Ishikawa (cell line): ENCODE data around the gene GAK.

Source experiments
- CEBPB ChIP-seq: IDR thresholded peaks from 2 replicates; pipeline ENCODE4 v1.6.1; 2012
- CREB1 ChIP-seq: IDR thresholded peaks from 2 replicates; pipeline ENCODE4 v1.6.1; 2012; ENCODE audit warnings: low read depth
- EGR1 ChIP-seq: IDR thresholded peaks from 2 replicates; pipeline ENCODE4 v1.6.1; 2012
- EP300 ChIP-seq: IDR thresholded peaks from 2 replicates; pipeline ENCODE4 v1.6.1; 2012; ENCODE audit warnings: borderline replicate concordance
- FOXM1 ChIP-seq: IDR thresholded peaks from 2 replicates; pipeline ENCODE4 v1.6.1; 2012; ENCODE audit warnings: low read depth, borderline replicate concordance
- NFIC ChIP-seq: IDR thresholded peaks from 2 replicates; pipeline ENCODE4 v1.6.1; 2012
- RAD21 ChIP-seq: IDR thresholded peaks from 2 replicates; pipeline ENCODE4 v1.6.1; 2012; ENCODE audit warnings: low read depth
- TAF1 ChIP-seq: IDR thresholded peaks from 2 replicates; pipeline ENCODE4 v1.6.1; 2012; ENCODE audit warnings: low read depth, mild to moderate bottlenecking
- TCF12 ChIP-seq: IDR thresholded peaks from 2 replicates; pipeline ENCODE4 v1.6.1; 2012; ENCODE audit warnings: low read depth
- TEAD4 ChIP-seq: IDR thresholded peaks from 2 replicates; pipeline ENCODE4 v1.6.1; 2012
- YY1 ChIP-seq: IDR thresholded peaks from 2 replicates; pipeline ENCODE4 v1.6.1; 2012; ENCODE audit warnings: low read depth
- ZBTB7A ChIP-seq: IDR thresholded peaks from 2 replicates; pipeline ENCODE4 v1.6.1; 2012; ENCODE audit warnings: low read depth
- TF ChIP-seq, protein P1 (sequence below): IDR thresholded peaks from 2 replicates; pipeline ENCODE4 v1.6.1; 2012; ENCODE audit warnings: low read depth, mild to moderate bottlenecking
- TF ChIP-seq, protein P2 (sequence below): IDR thresholded peaks from 2 replicates; pipeline ENCODE4 v1.6.1; 2012
- TF ChIP-seq, protein P3 (sequence below): IDR thresholded peaks from 2 replicates; pipeline ENCODE4 v1.6.1; 2012

Gene GAK

GRCh38 chr4:892780-893179 lies 39.3 kb downstream of the GAK start:
- TF ChIP-seq TCF12 (no peak), NFIC (no peak), EGR1 (no peak), TEAD4 (no peak)
- TF ChIP-seq, protein P1, sequence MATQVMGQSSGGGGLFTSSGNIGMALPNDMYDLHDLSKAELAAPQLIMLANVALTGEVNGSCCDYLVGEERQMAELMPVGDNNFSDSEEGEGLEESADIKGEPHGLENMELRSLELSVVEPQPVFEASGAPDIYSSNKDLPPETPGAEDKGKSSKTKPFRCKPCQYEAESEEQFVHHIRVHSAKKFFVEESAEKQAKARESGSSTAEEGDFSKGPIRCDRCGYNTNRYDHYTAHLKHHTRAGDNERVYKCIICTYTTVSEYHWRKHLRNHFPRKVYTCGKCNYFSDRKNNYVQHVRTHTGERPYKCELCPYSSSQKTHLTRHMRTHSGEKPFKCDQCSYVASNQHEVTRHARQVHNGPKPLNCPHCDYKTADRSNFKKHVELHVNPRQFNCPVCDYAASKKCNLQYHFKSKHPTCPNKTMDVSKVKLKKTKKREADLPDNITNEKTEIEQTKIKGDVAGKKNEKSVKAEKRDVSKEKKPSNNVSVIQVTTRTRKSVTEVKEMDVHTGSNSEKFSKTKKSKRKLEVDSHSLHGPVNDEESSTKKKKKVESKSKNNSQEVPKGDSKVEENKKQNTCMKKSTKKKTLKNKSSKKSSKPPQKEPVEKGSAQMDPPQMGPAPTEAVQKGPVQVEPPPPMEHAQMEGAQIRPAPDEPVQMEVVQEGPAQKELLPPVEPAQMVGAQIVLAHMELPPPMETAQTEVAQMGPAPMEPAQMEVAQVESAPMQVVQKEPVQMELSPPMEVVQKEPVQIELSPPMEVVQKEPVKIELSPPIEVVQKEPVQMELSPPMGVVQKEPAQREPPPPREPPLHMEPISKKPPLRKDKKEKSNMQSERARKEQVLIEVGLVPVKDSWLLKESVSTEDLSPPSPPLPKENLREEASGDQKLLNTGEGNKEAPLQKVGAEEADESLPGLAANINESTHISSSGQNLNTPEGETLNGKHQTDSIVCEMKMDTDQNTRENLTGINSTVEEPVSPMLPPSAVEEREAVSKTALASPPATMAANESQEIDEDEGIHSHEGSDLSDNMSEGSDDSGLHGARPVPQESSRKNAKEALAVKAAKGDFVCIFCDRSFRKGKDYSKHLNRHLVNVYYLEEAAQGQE = no peak

GRCh38 chr4:891747-892146 lies 40.4 kb downstream of the GAK start:
- TF ChIP-seq, protein P2, sequence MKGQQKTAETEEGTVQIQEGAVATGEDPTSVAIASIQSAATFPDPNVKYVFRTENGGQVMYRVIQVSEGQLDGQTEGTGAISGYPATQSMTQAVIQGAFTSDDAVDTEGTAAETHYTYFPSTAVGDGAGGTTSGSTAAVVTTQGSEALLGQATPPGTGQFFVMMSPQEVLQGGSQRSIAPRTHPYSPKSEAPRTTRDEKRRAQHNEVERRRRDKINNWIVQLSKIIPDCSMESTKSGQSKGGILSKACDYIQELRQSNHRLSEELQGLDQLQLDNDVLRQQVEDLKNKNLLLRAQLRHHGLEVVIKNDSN = no peak
- TF ChIP-seq RAD21 = peak; percentile 16; the same call in 1 of the 2 replicates

- TF ChIP-seq EGR1 = no peak
- TF ChIP-seq CREB1 = no peak
- TF ChIP-seq, protein P3, sequence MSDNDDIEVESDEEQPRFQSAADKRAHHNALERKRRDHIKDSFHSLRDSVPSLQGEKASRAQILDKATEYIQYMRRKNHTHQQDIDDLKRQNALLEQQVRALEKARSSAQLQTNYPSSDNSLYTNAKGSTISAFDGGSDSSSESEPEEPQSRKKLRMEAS = no peak
- TF ChIP-seq TCF12 = no peak
- TF ChIP-seq FOXM1 = no peak
- no peak for TF ChIP-seq EP300
- no peak for TF ChIP-seq TAF1
- no peak for TF ChIP-seq NFIC
- TF ChIP-seq, protein P2 = no peak
- TF ChIP-seq, protein P1 = no peak
- TF ChIP-seq CEBPB = no peak
- TF ChIP-seq ZBTB7A = no peak
- no peak for TF ChIP-seq RAD21
- no peak for TF ChIP-seq TEAD4
- no peak for TF ChIP-seq YY1
These were observed 42.0 kb downstream of the GAK start for GRCh38 chr4:890036-890695.

- TF ChIP-seq EGR1 = no peak
- TF ChIP-seq, protein P3 = no peak
- TF ChIP-seq TAF1 = no peak
- no peak for TF ChIP-seq TEAD4
- TF ChIP-seq TCF12 = no peak
- TF ChIP-seq NFIC = no peak
- no peak for TF ChIP-seq CEBPB
- TF ChIP-seq YY1 = no peak
- TF ChIP-seq EP300 = no peak
- TF ChIP-seq, protein P1 = no peak
- TF ChIP-seq CREB1 = no peak
- TF ChIP-seq, protein P2 = no peak
- TF ChIP-seq ZBTB7A = no peak
- TF ChIP-seq RAD21 = no peak
- no peak for TF ChIP-seq FOXM1
These were observed 42.6 kb downstream of the GAK start for GRCh38 chr4:889516-889915.

- TF ChIP-seq EP300 (no peak), CEBPB (no peak), EGR1 (no peak), FOXM1 (no peak), TEAD4 (no peak), TAF1 (no peak), RAD21 (no peak), TCF12 (no peak)
- TF ChIP-seq, protein P2 = no peak
These were observed 44.1 kb downstream of the GAK start for GRCh38 chr4:888029-888428.
